ENCODE results near the gene CMTM6.
"Not testable (repeated sequence)": the region's sequence is repeated elsewhere in the genome, so short reads cannot be mapped to it uniquely, and the experiment has no call there.

- not testable (repeated sequence) for TF ChIP-seq EZH2 (IDR thresholded peaks at IDR 0.05; ENCODE audit: low read length)
- TF ChIP-seq, protein P1, sequence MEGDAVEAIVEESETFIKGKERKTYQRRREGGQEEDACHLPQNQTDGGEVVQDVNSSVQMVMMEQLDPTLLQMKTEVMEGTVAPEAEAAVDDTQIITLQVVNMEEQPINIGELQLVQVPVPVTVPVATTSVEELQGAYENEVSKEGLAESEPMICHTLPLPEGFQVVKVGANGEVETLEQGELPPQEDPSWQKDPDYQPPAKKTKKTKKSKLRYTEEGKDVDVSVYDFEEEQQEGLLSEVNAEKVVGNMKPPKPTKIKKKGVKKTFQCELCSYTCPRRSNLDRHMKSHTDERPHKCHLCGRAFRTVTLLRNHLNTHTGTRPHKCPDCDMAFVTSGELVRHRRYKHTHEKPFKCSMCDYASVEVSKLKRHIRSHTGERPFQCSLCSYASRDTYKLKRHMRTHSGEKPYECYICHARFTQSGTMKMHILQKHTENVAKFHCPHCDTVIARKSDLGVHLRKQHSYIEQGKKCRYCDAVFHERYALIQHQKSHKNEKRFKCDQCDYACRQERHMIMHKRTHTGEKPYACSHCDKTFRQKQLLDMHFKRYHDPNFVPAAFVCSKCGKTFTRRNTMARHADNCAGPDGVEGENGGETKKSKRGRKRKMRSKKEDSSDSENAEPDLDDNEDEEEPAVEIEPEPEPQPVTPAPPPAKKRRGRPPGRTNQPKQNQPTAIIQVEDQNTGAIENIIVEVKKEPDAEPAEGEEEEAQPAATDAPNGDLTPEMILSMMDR (optimal IDR thresholded peaks at IDR 0.05 in 1 of 3, IDR thresholded peaks at IDR 0.05 in 1 of 3, conservative IDR thresholded peaks at IDR 0.05 in 1 of 3; ENCODE audit: extremely low read depth in 1 of 3, insufficient read depth in 2 of 3, low read length in 3 of 3), result not testable (repeated sequence)
These were observed 14.1 kb upstream of the CMTM6 start for GRCh38 chr3:32516751-32517150.
